Activated CD4-positive, alpha-beta T cell treated with anti-CD3 and anti-CD28 coated beads, Interleukin-2, Interleukin-4, amounts not matched to agents 100 ng/mL and 50 ng/mL, durations not matched to agents 16 hours and 8 hours (primary cell): ENCODE results near the gene TNP2.
"Not testable (repeated sequence)": the region's sequence is repeated elsewhere in the genome, so short reads cannot be mapped to it uniquely, and the experiment has no call there.

Experiments
- DNase-seq: peaks from one replicate; pipeline ENCODE4 v3.0.0-alpha.2; 2020; ENCODE audit warnings: low spot score

The TNP2 gene

GRCh38 chr16:11220507-11220906 lies 48.6 kb downstream of the TNP2 start:
- DNase-seq, result not testable (repeated sequence)

DNA sequence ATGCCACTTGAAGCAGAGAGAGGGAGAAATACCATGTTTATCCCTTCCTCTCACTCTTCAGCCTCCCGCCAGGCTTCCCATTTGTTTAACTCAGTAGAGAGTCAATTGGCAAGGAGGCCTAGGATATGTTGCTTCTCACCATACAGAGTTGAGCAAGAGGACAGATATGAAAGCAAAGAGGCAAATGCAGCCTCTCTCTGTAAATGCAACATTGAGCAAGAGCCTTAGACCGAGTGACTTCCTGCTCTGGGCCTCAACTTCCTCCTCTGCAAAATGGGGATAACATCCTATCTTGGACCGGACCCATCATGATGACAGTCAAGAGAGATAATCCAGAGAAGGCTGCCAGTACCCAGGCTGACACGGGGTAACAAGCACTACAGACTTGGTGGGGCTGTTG lies 49.9 kb downstream of the TNP2 start:
- DNase-seq, result no peak

- DNase-seq, result no peak
Measured at GRCh38 chr16:11218604-11218962, 50.5 kb downstream of the TNP2 start.
